Thyroid gland (tissue), 4 donors: ENCODE measurements around the gene DNER. TPM values are rescaled to one million over a fixed set of nuclear protein-coding genes. Genes with fewer than 3 reads are reported as not detected.

ENCODE experiments used
- DNase-seq, 2 donors: peaks; one replicate each; pipeline ENCODE4 v3.0.0-alpha.2; 2019
- H3K27ac ChIP-seq, 3 donors: fragments of 200-600 bp; sonication (generic); 1 replicate in 2 of 3; 2 replicates in 1 of 3; pipeline ENCODE4 v1.5.1; 2016 to 2019; ENCODE audit warnings: mild to moderate bottlenecking in 1 of 3, moderate library complexity in 1 of 3
- H3K27me3 ChIP-seq: fragments of 200-600 bp; sonication (generic); one replicate; pipeline ENCODE4 v1.5.1; 2019
- H3K36me3 ChIP-seq, 2 donors: fragments of 200-600 bp; sonication (generic); one replicate each; pipeline ENCODE4 v1.5.1; 2016 to 2019
- H3K4me1 ChIP-seq, 2 donors: fragments of 200-600 bp; sonication (generic); one replicate each; pipeline ENCODE4 v1.5.1; 2017 to 2019
- H3K4me3 ChIP-seq, 3 donors: fragments of 200-600 bp; sonication (generic); replicated peaks in 1 of 3; 1 replicate in 2 of 3; 2 replicates in 1 of 3; pipeline ENCODE4 v1.5.1; 2016; ENCODE audit warnings: mild to moderate bottlenecking in 1 of 3
- H3K9me3 ChIP-seq: fragments of 200-600 bp; sonication (generic); one replicate; pipeline ENCODE4 v1.5.1; 2017
- POLR2A ChIP-seq, 2 donors: fragments of 450-650 bp; IDR thresholded peaks; one replicate each; pipeline ENCODE4 v1.6.1; 2017; ENCODE audit warnings: antibody characterized with exemption in 2 of 2, mild to moderate bottlenecking in 2 of 2, moderate library complexity in 1 of 2
- WGBS, 2 donors: methylation state at CpG; one replicate each; pipeline ENCODE4 v1.1.5; 2017; 5-methylcytosine and 5-hydroxymethylcytosine counted together
- intact Hi-C: fragments of 100-400 bp; cut with DNase I; formaldehyde crosslinking; loops from one replicate; pipeline ENCODE4 v1.15.1; 2023
- total RNA-seq, 4 donors: library from RNA; depleted of rRNA; stranded (reverse); fragments of >200 nt; gene quantifications; one replicate each; pipeline ENCODE4 v1.2.3, GENCODE V29; 2016
- TF ChIP-seq, protein P1 (sequence below), 6 experiments: fragments of 200-600 bp in 3 of 6; fragments of 450-650 bp in 3 of 6; sonication (generic) in 3 of 6; IDR thresholded peaks; one replicate each; pipeline ENCODE4 v1.5.1; 2016 to 2019; ENCODE audit warnings: antibody characterized with exemption in 6 of 6, mild to moderate bottlenecking in 2 of 6, inconsistent platforms in 1 of 6, moderate library complexity in 1 of 6

DNER gene
- total RNA-seq, 4 donors from 2014 or later = 0.13 to 0.93 (median 0.42) TPM; not detected in 1

DNA sequence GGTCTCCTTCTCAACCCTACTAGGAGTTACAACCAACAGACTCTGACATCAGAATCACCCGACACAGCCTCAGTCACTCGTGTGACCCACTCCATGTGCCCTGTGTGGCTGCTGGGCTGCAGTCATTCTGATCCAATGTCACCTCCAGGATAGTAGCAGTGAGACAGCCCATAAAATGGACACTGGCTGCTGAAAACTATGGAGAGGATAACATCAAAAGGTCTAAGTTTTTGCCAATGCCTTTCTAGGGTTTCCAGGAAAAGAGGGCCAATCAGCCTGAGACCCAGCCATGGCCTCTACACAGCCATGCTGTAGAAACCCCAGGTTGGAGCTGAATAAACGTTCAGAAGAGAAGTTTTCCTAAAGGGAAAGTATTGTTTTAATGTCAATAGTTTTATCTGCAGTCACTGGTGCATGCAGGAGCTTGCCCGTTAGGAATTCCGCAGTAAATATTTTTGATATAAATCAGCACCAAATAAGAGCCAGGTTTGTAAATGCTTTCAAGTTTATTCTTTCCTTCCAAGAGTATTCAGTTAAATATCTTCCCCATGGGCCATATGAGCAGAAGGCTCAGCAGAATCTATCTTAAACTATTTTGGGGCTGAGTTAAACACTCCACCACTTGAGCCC lies 351.1 kb downstream of the DNER start:
- Histone ChIP-seq H3K27me3 (no peaks in the 10 kb centered on the region), H3K4me3 (no peak overlapping the region), H3K9me3 (no peaks in the 10 kb centered on the region), H3K36me3 (no peaks in the 10 kb centered on the region), H3K4me1 (peaks cover 0 to 2% of the 10 kb centered on the region in 2 donors), H3K27ac (no peak overlapping the region)
- no peak for DNase-seq
- no peak for TF ChIP-seq POLR2A (IDR thresholded peaks at IDR 0.05)
- TF ChIP-seq, protein P1, sequence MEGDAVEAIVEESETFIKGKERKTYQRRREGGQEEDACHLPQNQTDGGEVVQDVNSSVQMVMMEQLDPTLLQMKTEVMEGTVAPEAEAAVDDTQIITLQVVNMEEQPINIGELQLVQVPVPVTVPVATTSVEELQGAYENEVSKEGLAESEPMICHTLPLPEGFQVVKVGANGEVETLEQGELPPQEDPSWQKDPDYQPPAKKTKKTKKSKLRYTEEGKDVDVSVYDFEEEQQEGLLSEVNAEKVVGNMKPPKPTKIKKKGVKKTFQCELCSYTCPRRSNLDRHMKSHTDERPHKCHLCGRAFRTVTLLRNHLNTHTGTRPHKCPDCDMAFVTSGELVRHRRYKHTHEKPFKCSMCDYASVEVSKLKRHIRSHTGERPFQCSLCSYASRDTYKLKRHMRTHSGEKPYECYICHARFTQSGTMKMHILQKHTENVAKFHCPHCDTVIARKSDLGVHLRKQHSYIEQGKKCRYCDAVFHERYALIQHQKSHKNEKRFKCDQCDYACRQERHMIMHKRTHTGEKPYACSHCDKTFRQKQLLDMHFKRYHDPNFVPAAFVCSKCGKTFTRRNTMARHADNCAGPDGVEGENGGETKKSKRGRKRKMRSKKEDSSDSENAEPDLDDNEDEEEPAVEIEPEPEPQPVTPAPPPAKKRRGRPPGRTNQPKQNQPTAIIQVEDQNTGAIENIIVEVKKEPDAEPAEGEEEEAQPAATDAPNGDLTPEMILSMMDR (IDR thresholded peaks at IDR 0.05) = no peak
- intact Hi-C loops = no loop called here
- WGBS, 2 donors = 63 to 71% methylated on average over 5 of the region's 5 CpGs

DNA sequence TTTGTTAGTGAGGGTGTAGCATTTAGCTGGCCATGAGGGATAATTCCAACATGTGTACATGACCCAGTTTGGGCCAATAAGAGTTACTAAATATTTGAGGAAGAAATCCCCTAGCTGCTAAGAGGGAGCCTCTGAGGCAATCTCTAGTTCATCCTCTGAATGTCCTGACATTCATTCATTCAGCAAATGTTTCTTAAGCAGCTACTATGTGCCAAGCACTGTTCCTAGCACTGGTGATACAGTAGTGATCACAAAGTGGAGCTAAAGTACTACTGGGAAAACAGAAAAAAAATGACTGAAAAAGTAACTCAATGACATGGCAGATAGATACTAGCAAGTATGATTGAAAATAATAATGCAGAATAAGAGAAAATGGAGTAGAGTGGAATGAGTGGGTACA lies 363.5 kb downstream of the DNER start:
- TF ChIP-seq, protein P1 (IDR thresholded peaks at IDR 0.05) = no peak
- no peak for TF ChIP-seq POLR2A (IDR thresholded peaks at IDR 0.05)
- no peak overlapping the region for H3K4me3 ChIP-seq
- H3K27ac ChIP-seq = no peak overlapping the region
- no peaks in the 10 kb centered on the region for H3K36me3 ChIP-seq
- intact Hi-C loops = no loop called here
- DNase-seq = no peak
- no peaks in the 10 kb centered on the region for H3K9me3 ChIP-seq
- no peaks in the 10 kb centered on the region for H3K27me3 ChIP-seq
- H3K4me1 ChIP-seq = no peaks in the 10 kb centered on the region

DNA sequence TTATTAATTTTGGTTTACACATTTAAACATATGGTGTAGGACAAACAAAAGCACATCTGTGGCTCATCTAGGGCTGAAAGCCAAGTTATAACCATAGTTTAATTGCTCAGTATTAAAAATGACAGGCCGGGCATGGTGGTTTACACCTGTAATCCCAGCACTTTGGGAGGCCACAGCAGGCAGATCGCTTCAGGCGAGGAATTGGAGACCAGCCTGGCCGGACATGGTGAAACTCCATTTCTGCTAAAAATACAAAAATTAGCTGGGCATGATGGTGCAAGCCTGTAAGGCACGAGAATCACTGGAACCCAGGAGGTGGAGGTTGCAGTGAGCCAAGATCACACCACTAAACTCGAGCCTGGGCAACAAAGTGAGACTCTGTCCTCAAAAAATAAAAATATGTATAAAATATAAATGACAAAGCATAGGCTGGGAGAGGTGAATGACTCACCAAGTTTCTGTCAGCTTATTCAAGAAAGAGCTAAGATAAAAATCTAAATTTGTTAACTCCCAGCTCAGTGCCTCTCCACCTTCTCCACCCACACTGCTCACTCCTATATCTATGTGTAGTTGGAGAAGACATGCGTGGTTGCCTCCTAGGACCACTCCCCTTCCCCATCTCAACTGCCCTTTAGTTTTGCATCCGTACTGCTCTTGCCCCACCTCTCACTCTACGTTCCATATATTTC lies 364.1 kb downstream of the DNER start:
- 77 to 86% methylated on average over 9 of the region's 9 CpGs for WGBS, 2 donors
- H3K27me3 ChIP-seq = no peaks in the 10 kb centered on the region
- H3K36me3 ChIP-seq = no peaks in the 10 kb centered on the region
- no peak overlapping the region for H3K4me3 ChIP-seq
- H3K4me1 ChIP-seq = no peaks in the 10 kb centered on the region
- no peak overlapping the region for H3K27ac ChIP-seq
- H3K9me3 ChIP-seq = no peaks in the 10 kb centered on the region
- TF ChIP-seq, protein P1 (IDR thresholded peaks at IDR 0.05) = no peak
- TF ChIP-seq POLR2A (IDR thresholded peaks at IDR 0.05) = no peak
- no peak for DNase-seq
- intact Hi-C loops = no loop called here

DNA sequence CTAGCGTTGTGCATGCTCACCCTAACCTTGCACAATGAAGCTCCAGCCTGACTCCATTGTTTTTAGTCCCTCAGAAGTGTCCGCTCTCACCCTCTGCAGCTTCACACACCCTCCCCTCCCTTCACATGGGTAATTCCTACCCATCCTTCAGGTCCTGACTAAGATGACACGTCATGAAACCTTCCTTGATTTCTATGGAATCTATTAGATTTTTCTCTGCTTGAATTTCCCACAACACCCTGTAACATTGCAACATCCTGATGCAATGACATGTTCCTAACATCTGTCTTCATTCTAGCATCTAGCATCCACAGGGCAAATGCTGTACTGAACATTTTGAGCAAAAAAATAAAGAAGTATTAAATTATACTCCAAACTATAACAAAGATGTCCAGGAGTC lies 366.2 kb downstream of the DNER start:
- Histone ChIP-seq H3K27ac (no peak overlapping the region), H3K4me3 (no peak overlapping the region), H3K9me3 (no peaks in the 10 kb centered on the region), H3K27me3 (no peaks in the 10 kb centered on the region), H3K4me1 (no peaks in the 10 kb centered on the region), H3K36me3 (no peaks in the 10 kb centered on the region)
- 82 to 87% methylated on average over 3 of the region's 3 CpGs for WGBS, 2 donors
- DNase-seq = no peak
- TF ChIP-seq, protein P1 (IDR thresholded peaks at IDR 0.05) = no peak
- no peak for TF ChIP-seq POLR2A (IDR thresholded peaks at IDR 0.05)
- intact Hi-C loops = no loop called here

DNA sequence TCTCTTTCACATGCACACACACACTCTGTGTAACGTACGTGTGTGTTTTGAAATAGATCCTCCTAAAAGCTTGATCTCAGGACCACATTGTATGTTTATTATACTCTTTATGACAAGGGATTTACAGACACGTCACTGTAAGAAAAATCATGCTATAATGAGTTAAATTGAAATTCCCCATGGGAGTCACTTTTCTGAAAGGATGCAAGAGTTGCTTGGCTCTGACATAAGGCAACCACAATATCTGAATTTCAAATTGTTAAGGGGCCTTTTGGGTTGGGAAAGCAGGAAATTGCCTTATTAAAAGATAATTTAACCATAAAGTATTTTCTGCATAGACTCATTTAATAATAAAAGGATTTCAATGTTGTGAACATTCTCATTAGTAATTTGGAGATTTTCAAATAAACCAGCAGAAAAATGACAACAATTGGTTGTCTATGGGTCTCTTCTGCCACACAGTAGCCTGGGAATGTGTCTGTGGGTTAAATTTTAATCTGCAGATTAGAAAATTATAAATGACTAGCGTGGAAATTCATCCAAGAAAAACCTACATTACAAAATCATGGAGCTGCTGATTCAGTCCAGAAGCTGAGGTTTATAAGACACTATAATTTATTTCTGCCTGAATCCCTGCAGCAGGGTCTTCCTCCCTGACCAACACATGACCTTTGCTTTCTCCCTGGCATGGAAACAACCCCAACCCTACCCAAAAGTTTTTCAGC lies 367.4 kb downstream of the DNER start:
- WGBS, 2 donors = 65 to 72% methylated on average over 4 of the region's 4 CpGs
- Histone ChIP-seq H3K27ac (no peak overlapping the region), H3K36me3 (no peaks in the 10 kb centered on the region), H3K9me3 (no peaks in the 10 kb centered on the region), H3K27me3 (no peaks in the 10 kb centered on the region), H3K4me3 (no peak overlapping the region), H3K4me1 (no peaks in the 10 kb centered on the region)
- TF ChIP-seq, protein P1 (IDR thresholded peaks at IDR 0.05) = no peak
- TF ChIP-seq POLR2A (IDR thresholded peaks at IDR 0.05) = no peak
- intact Hi-C loops = no loop called here
- DNase-seq = no peak
